Hepatocyte (in vitro differentiated cells): ENCODE results near the gene XPO4. TPM values are rescaled to one million over a fixed set of nuclear protein-coding genes. Genes with fewer than 3 reads are reported as not detected.

ENCODE experiments used
- DNase-seq: peaks from one replicate; pipeline ENCODE4 v3.0.0-alpha.2; 2016; ENCODE audit warnings: low spot score
- H2AFZ ChIP-seq: fragments of 200-600 bp; sonication (generic); 2 replicates; pipeline ENCODE4 v1.6.0; 2016; ENCODE audit warnings: antibody characterized with exemption, mild to moderate bottlenecking
- H3K27ac ChIP-seq: fragments of 200-600 bp; sonication (generic); 2 replicates; pipeline ENCODE4 v1.5.1; 2016; ENCODE audit warnings: mild to moderate bottlenecking
- H3K27me3 ChIP-seq: fragments of 200-600 bp; sonication (generic); 2 replicates; pipeline ENCODE4 v1.6.1; 2016
- H3K36me3 ChIP-seq: fragments of 200-600 bp; sonication (generic); replicated peaks from 2 replicates; pipeline ENCODE4 v1.5.1; 2016; ENCODE audit warnings: low read depth; ENCODE audit not compliant: insufficient read depth
- H3K4me1 ChIP-seq: fragments of 200-600 bp; sonication (generic); 2 replicates; pipeline ENCODE4 v1.5.1; 2016; ENCODE audit warnings: mild to moderate bottlenecking, moderate library complexity; ENCODE audit not compliant: insufficient read depth
- H3K4me2 ChIP-seq: fragments of 200-600 bp; sonication (generic); 2 replicates; pipeline ENCODE4 v1.6.0; 2016
- H3K4me3 ChIP-seq: fragments of 200-600 bp; sonication (generic); 2 replicates; pipeline ENCODE4 v1.5.1; 2016; ENCODE audit warnings: mild to moderate bottlenecking
- H3K79me2 ChIP-seq: fragments of 200-600 bp; sonication (generic); 2 replicates; pipeline ENCODE4 v1.6.0; 2017; ENCODE audit warnings: mild to moderate bottlenecking
- H3K9me2 ChIP-seq: fragments of 200-600 bp; sonication (generic); replicated peaks from 2 replicates; pipeline ENCODE4 v1.6.0; 2017; ENCODE audit warnings: mild to moderate bottlenecking; ENCODE audit not compliant: insufficient read depth
- H3K9me3 ChIP-seq: fragments of 200-600 bp; sonication (generic); 2 replicates; pipeline ENCODE4 v1.5.1; 2016; ENCODE audit warnings: low read depth, mild to moderate bottlenecking
- H4K20me1 ChIP-seq: fragments of 200-600 bp; sonication (generic); 2 replicates; pipeline ENCODE4 v1.6.0; 2016; ENCODE audit warnings: mild to moderate bottlenecking; ENCODE audit not compliant: insufficient read depth, poor library complexity, severe bottlenecking
- CTCF ChIP-seq: fragments of 200-600 bp; sonication (generic); IDR thresholded peaks from 2 replicates; pipeline ENCODE4 v1.5.1; 2016; ENCODE audit warnings: antibody characterized with exemption, mild to moderate bottlenecking; ENCODE audit not compliant: poor library complexity
- EZH2 ChIP-seq: fragments of 200-600 bp; sonication (generic); IDR thresholded peaks from 2 replicates; pipeline ENCODE4 v1.6.1; 2016; ENCODE audit warnings: antibody characterized with exemption, mild to moderate bottlenecking, borderline replicate concordance
- EZH2phosphoT487 ChIP-seq: fragments of 200-600 bp; sonication (generic); IDR thresholded peaks from one replicate; pipeline ENCODE4 v1.6.1; 2018; ENCODE audit warnings: antibody characterized with exemption, mild to moderate bottlenecking, low read depth, moderate library complexity; ENCODE audit not compliant: unreplicated experiment, severe bottlenecking
- WGBS: methylation state at CpG from one replicate; pipeline ENCODE4 v1.1.6; 2016; ENCODE audit warnings: low lambda C conversion rate; ENCODE audit errors: missing lambda C conversion rate; 5-methylcytosine and 5-hydroxymethylcytosine counted together
- polyA plus RNA-seq: library from polyadenylated mRNA; unstranded; fragments of >200 nt; fragmentation: Nextera tagmentation; extraction: Ambion mirVana; gene quantifications from 2 replicates; pipeline ENCODE4 v1.2.1, GENCODE V29; 2016
- total RNA-seq: library from RNA; depleted of rRNA; stranded (reverse); fragments of >200 nt; gene quantifications from 2 replicates; pipeline ENCODE4 v1.2.3, GENCODE V29; 2014

The XPO4 gene
- total and polyA plus RNA-seq, 2 experiments from 2014 or later = 3.4 to 20.7 TPM

- Histone ChIP-seq H2AFZ (no peak overlapping the region), H3K4me2 (no peak overlapping the region), H3K9me3 (no peaks in the 10 kb centered on the region), H3K27me3 (no peaks in the 10 kb centered on the region), H4K20me1 (no peaks in the 10 kb centered on the region), H3K9me2 (no peaks in the 10 kb centered on the region), H3K27ac (no peak overlapping the region), H3K4me3 (no peak overlapping the region), H3K36me3 (no peaks in the 10 kb centered on the region), H3K4me1 (no peaks in the 10 kb centered on the region), H3K79me2 (no peaks in the 10 kb centered on the region)
- no peak for TF ChIP-seq CTCF
- no peak for TF ChIP-seq EZH2
- TF ChIP-seq EZH2phosphoT487 = no peak
- no peak for DNase-seq
- 92% methylated on average over 7 of the region's 7 CpGs for WGBS
Measured at GRCh38 chr13:20779405-20779804, 123.1 kb downstream of the XPO4 start.

GRCh38 chr13:20778311-20778710, 124.2 kb downstream of the XPO4 start:
- H4K20me1 ChIP-seq = no peaks in the 10 kb centered on the region
- H3K36me3 ChIP-seq = no peaks in the 10 kb centered on the region
- H3K4me2 ChIP-seq = no peak overlapping the region
- no peak overlapping the region for H2AFZ ChIP-seq
- no peaks in the 10 kb centered on the region for H3K9me2 ChIP-seq
- H3K4me1 ChIP-seq = no peaks in the 10 kb centered on the region
- 93% methylated on average over 1 of the region's 1 CpG for WGBS
- TF ChIP-seq EZH2phosphoT487 (no peak), EZH2 (no peak)
- H3K4me3 ChIP-seq = no peak overlapping the region
- H3K79me2 ChIP-seq = no peaks in the 10 kb centered on the region
- no peak overlapping the region for H3K27ac ChIP-seq
- no peaks in the 10 kb centered on the region for H3K9me3 ChIP-seq
- no peaks in the 10 kb centered on the region for H3K27me3 ChIP-seq
- DNase-seq = no peak

DNA sequence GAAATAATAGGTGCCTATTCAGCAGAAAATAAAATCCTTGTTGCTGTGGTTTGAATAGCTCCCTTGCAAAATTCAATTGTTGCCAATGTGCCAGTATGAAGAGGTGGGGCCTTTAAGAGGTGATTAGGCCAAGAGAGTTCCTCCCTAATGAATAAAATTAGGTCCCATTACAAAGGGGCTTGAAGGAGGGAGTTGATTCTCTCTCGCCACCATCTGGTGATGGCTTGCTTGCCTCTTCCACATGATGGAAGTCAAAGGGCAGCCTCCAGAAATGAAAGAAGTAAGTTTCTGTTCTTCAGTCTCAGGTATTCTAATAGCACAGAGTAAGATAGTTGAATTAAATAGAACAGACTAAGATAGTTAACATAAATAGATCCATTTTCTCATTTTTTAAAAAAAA, 125.8 kb downstream of the XPO4 start:
- H2AFZ ChIP-seq = no peak overlapping the region
- H3K4me3 ChIP-seq = no peak overlapping the region
- H4K20me1 ChIP-seq = no peaks in the 10 kb centered on the region
- H3K9me2 ChIP-seq = no peaks in the 10 kb centered on the region
- no peak for DNase-seq
- no peaks in the 10 kb centered on the region for H3K27me3 ChIP-seq
- no peak for TF ChIP-seq EZH2phosphoT487
- peaks cover 13% of the 10 kb centered on the region for H3K79me2 ChIP-seq
- H3K9me3 ChIP-seq = no peaks in the 10 kb centered on the region
- H3K4me1 ChIP-seq = no peaks in the 10 kb centered on the region
- H3K27ac ChIP-seq = no peak overlapping the region
- no peaks in the 10 kb centered on the region for H3K36me3 ChIP-seq
- WGBS = 100% methylated on average over 1 of the region's 1 CpG
- H3K4me2 ChIP-seq = no peak overlapping the region

DNA sequence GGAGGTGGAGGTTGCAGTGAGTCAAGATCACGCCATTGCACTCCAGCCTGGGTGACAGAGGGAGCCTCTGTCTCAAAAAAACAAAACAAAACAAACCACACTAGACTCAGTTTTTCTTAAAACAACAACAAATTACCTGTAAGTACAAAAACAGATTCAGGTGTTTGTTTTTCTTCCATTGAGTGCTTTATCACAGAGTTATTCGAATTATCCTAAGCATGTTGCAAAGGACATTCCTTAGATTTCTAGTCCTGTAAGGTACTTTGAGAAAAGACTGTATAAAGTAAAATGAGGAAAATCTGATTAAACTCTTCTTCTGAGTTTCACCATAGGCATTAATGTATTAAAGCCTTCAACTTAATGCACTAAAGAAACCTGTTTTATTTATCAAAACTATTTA, 126.6 kb downstream of the XPO4 start:
- TF ChIP-seq EZH2phosphoT487 (no peak), EZH2 (no peak)
- Histone ChIP-seq H3K9me2 (no peaks in the 10 kb centered on the region), H3K4me3 (no peak overlapping the region), H3K4me1 (no peaks in the 10 kb centered on the region), H3K27ac (no peak overlapping the region), H3K9me3 (no peaks in the 10 kb centered on the region), H2AFZ (no peak overlapping the region), H4K20me1 (no peaks in the 10 kb centered on the region), H3K4me2 (no peak overlapping the region), H3K27me3 (no peaks in the 10 kb centered on the region), H3K79me2 (peaks cover 13% of the 10 kb centered on the region), H3K36me3 (no peaks in the 10 kb centered on the region)
- 90% methylated on average over 2 of the region's 2 CpGs for WGBS
- DNase-seq = no peak

DNA sequence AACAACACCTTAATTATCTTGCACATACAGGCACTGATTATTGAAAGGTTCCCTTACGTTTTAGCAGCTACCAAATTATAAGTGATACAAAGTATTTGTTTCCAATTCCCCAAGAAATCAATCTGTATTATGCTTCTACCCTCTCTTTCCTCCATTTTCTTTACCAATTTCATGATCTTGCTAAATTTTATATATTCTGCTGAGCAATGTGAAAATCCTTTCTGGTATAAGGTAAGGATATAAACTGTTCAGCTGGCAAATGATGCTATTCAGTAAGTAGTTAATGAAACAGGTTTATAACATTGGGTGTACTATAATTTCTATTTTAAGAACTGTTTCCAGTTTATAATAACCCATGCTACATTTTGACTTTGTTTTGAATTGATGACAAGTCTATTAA, 127.8 kb downstream of the XPO4 start:
- Histone ChIP-seq H3K4me1 (no peaks in the 10 kb centered on the region), H2AFZ (no peak overlapping the region), H3K27me3 (no peaks in the 10 kb centered on the region), H3K79me2 (peaks cover 16% of the 10 kb centered on the region), H3K36me3 (no peaks in the 10 kb centered on the region), H3K27ac (no peak overlapping the region), H3K4me3 (no peak overlapping the region), H3K9me3 (peaks cover 9% of the 10 kb centered on the region), H4K20me1 (no peaks in the 10 kb centered on the region), H3K9me2 (no peaks in the 10 kb centered on the region), H3K4me2 (no peak overlapping the region)
- TF ChIP-seq EZH2 (no peak), CTCF (no peak), EZH2phosphoT487 (no peak)
- 79% methylated on average over 1 of the region's 1 CpG for WGBS
- no peak for DNase-seq
